H9 (cell line): ENCODE results near the gene JAKMIP1. TPM values are rescaled to one million over a fixed set of nuclear protein-coding genes. Genes with fewer than 3 reads are reported as not detected.

Experiments
- DNase-seq: peaks from one replicate; pipeline ENCODE4 v3.0.0-alpha.2; 2017
- H2AFZ ChIP-seq: one replicate; pipeline ENCODE4 v1.6.1; 2013; ENCODE audit warnings: mild to moderate bottlenecking, low read length, control low read depth, moderate library complexity
- H2AK5ac ChIP-seq: 2 replicates; pipeline ENCODE4 v1.6.1; 2013; ENCODE audit warnings: low read length, control low read depth, mixed read lengths; ENCODE audit not compliant: insufficient read length
- H2BK120ac ChIP-seq: one replicate; pipeline ENCODE4 v1.6.1; 2013; ENCODE audit warnings: low read depth, mild to moderate bottlenecking, low read length, control low read depth, inconsistent platforms; ENCODE audit not compliant: poor library complexity, severe bottlenecking
- H2BK12ac ChIP-seq: 2 replicates; pipeline ENCODE4 v1.6.1; 2013; ENCODE audit warnings: low read length, control low read depth, mixed read lengths, low read depth; ENCODE audit not compliant: insufficient read length
- H2BK15ac ChIP-seq: 2 replicates; pipeline ENCODE4 v1.6.1; 2013; ENCODE audit warnings: low read depth, low read length, control low read depth
- H2BK20ac ChIP-seq: one replicate; pipeline ENCODE4 v1.6.1; 2013; ENCODE audit warnings: low read depth, mild to moderate bottlenecking, low read length, control low read depth, inconsistent platforms; ENCODE audit not compliant: poor library complexity, severe bottlenecking
- H2BK5ac ChIP-seq: 2 replicates; pipeline ENCODE4 v1.6.1; 2013; ENCODE audit warnings: low read length, control low read depth, mixed read lengths; ENCODE audit not compliant: insufficient read length
- H3K14ac ChIP-seq: 2 replicates; pipeline ENCODE4 v1.6.1; 2013; ENCODE audit warnings: low read length, control low read depth; ENCODE audit not compliant: insufficient read depth
- H3K18ac ChIP-seq: 2 replicates; pipeline ENCODE4 v1.6.1; 2013; ENCODE audit warnings: low read depth, mild to moderate bottlenecking, mixed read lengths, low read length, control low read depth; ENCODE audit not compliant: insufficient read length
- H3K23ac ChIP-seq: 2 replicates; pipeline ENCODE4 v1.6.1; 2013; ENCODE audit warnings: low read length, control low read depth, mixed read lengths, low read depth; ENCODE audit not compliant: insufficient read length
- H3K23me2 ChIP-seq: 2 replicates; pipeline ENCODE4 v1.6.1; 2013; ENCODE audit warnings: low read depth, mild to moderate bottlenecking, mixed read lengths, low read length, control low read depth; ENCODE audit not compliant: insufficient read length, poor library complexity, severe bottlenecking
- H3K27ac ChIP-seq: 2 replicates; pipeline ENCODE4 v1.5.1; 2013; ENCODE audit warnings: low read length, control low read depth, mixed read lengths, low read depth; ENCODE audit not compliant: insufficient read length
- H3K27me3 ChIP-seq: 2 replicates; pipeline ENCODE4 v1.6.1; 2013; ENCODE audit warnings: low read length, control low read depth, inconsistent platforms; ENCODE audit not compliant: insufficient read depth
- H3K4ac ChIP-seq: 2 replicates; pipeline ENCODE4 v1.6.1; 2013; ENCODE audit warnings: low read depth, mild to moderate bottlenecking, control low read depth, inconsistent platforms, low read length, moderate library complexity
- H3K4me1 ChIP-seq: 2 replicates; pipeline ENCODE4 v1.6.1; 2013; ENCODE audit warnings: low read length, control low read depth, inconsistent platforms; ENCODE audit not compliant: insufficient read depth
- H3K4me2 ChIP-seq: 2 replicates; pipeline ENCODE4 v1.6.1; 2013; ENCODE audit warnings: low read length, control low read depth, mixed read lengths; ENCODE audit not compliant: insufficient read length, insufficient read depth
- H3K56ac ChIP-seq: 2 replicates; pipeline ENCODE4 v1.6.1; 2013; ENCODE audit warnings: low read depth, mild to moderate bottlenecking, mixed read lengths, low read length, control low read depth; ENCODE audit not compliant: insufficient read length
- H3K79me1 ChIP-seq: 2 replicates; pipeline ENCODE4 v1.6.1; 2013; ENCODE audit warnings: low read depth, mild to moderate bottlenecking, moderate library complexity, low read length, control low read depth, inconsistent platforms; ENCODE audit not compliant: insufficient read depth, poor library complexity, severe bottlenecking
- H3K79me2 ChIP-seq: 2 replicates; pipeline ENCODE4 v1.6.1; 2013; ENCODE audit warnings: low read length, control low read depth, inconsistent platforms; ENCODE audit not compliant: insufficient read depth
- H3K9ac ChIP-seq: 2 replicates; pipeline ENCODE4 v1.6.1; 2013; ENCODE audit warnings: low read length, control low read depth, mixed read lengths; ENCODE audit not compliant: insufficient read length; ENCODE audit errors: extremely low read depth
- H3K9me3 ChIP-seq: one replicate; pipeline ENCODE4 v1.6.1; 2013; ENCODE audit warnings: low read depth, low read length, inconsistent platforms; ENCODE audit not compliant: control insufficient read depth
- H3T11ph ChIP-seq: one replicate; pipeline ENCODE4 v1.6.1; 2013; ENCODE audit warnings: mild to moderate bottlenecking, low read length, control low read depth, inconsistent platforms
- H4K20me1 ChIP-seq: one replicate; pipeline ENCODE4 v1.6.1; 2013; ENCODE audit not compliant: control insufficient read depth, insufficient read length, insufficient read depth
- H4K5ac ChIP-seq: 2 replicates; pipeline ENCODE4 v1.6.1; 2013; ENCODE audit warnings: low read depth, mild to moderate bottlenecking, mixed read lengths, low read length, control low read depth; ENCODE audit not compliant: insufficient read length
- H4K8ac ChIP-seq: replicated peaks from 2 replicates; pipeline ENCODE4 v1.6.1; 2013; ENCODE audit warnings: low read length, control low read depth, mixed read lengths, low read depth; ENCODE audit not compliant: insufficient read length
- H4K91ac ChIP-seq: 2 replicates; pipeline ENCODE4 v1.6.1; 2013; ENCODE audit warnings: low read depth, mild to moderate bottlenecking, moderate library complexity, mixed read lengths, low read length, control low read depth; ENCODE audit not compliant: insufficient read length
- H3K27ac Mint-ChIP-seq, 3 experiments: 2 replicates in 2 of 3; 3 replicates in 1 of 3; pipeline ENCODE4 v1.8.0; 2020 to 2021; ENCODE audit warnings: mixed read lengths in 3 of 3, mild to moderate bottlenecking in 1 of 3, moderate library complexity in 1 of 3
- H3K27me3 Mint-ChIP-seq: 2 replicates; pipeline ENCODE4 v1.8.0; 2021; ENCODE audit warnings: low read depth, mild to moderate bottlenecking, moderate library complexity, mixed read lengths
- H3K36me3 Mint-ChIP-seq, 3 experiments: 2 replicates in 2 of 3; 3 replicates in 1 of 3; pipeline ENCODE4 v1.8.0; 2020 to 2021; ENCODE audit warnings: low read depth in 3 of 3, mixed read lengths in 3 of 3; ENCODE audit not compliant: insufficient read depth in 1 of 3
- H3K4me1 Mint-ChIP-seq, 2 experiments: 2 replicates each; pipeline ENCODE4 v1.8.0; 2020; ENCODE audit warnings: mixed read lengths in 2 of 2
- H3K4me3 Mint-ChIP-seq, 2 experiments: 2 replicates in 1 of 2; 3 replicates in 1 of 2; pipeline ENCODE4 v1.8.0; 2020 to 2021; ENCODE audit warnings: mild to moderate bottlenecking in 2 of 2, mixed read lengths in 2 of 2, moderate library complexity in 1 of 2
- H3K9me3 Mint-ChIP-seq, 2 experiments: 2 replicates in 1 of 2; 3 replicates in 1 of 2; pipeline ENCODE4 v1.8.0; 2020; ENCODE audit warnings: mild to moderate bottlenecking in 2 of 2, mixed read lengths in 2 of 2, moderate library complexity in 1 of 2
- WGBS: extraction: QIAGEN DNeasy Blood & Tissue Kit; methylation state at CpG from one replicate; pipeline ENCODE4 v1.1.7; 2013; ENCODE audit warnings: missing lambda C conversion rate, low lambda C conversion rate, mixed read lengths; ENCODE audit not compliant: insufficient read length; ENCODE audit errors: extremely low coverage; 5-methylcytosine and 5-hydroxymethylcytosine counted together
- total RNA-seq: library from RNA; stranded (reverse); gene quantifications from 2 replicates; pipeline ENCODE4 v1.2.1, GENCODE V29; 2021
- TF ChIP-seq, protein P1 (sequence below): fragments of 200-600 bp; sonication (generic); conservative IDR thresholded peaks from 3 replicates; pipeline ENCODE4 v1.8.0; 2021; ENCODE audit warnings: antibody characterized with exemption, mild to moderate bottlenecking

JAKMIP1 gene
- total RNA-seq, 1 experiment from 2014 or later: 1.5 TPM

DNA sequence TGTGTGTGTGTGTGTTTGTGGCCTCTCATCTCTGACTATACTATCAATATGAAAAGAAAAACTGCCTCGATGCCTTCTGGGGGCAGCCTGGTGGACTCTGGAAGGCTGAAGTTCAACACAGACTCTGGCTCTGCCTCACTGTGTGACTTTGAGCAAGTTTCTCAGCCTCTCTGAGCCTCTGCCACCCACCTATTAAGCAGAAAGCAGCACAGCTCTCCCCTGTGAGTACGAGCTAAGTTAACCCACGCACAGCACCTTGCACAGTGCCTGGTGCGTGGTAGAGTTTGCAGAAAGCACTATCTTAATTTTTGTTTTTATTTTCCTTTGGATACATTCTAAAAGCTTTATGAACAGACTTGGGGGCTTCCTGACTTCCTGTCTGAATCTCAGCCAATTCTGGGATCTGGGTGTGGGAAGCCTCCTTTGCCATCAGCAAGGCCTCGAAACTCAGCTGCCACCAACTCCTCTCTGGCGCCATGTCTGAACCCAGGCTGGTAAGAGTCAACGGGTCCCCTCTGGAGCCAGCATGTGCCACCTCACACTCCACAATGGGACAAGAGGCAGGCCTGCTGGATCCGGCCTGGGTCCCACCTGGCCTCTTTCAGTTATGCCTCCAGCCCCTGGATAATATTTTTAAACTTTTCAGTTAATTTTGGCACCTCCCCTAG, 57.3 kb downstream of the JAKMIP1 start:
- no peaks in the 10 kb centered on the region for H3K4me1 ChIP-seq
- H2BK120ac ChIP-seq: no peak overlapping the region
- no peak overlapping the region for H3K18ac ChIP-seq
- H2BK12ac ChIP-seq: no peak overlapping the region
- no peak overlapping the region for H2AK5ac ChIP-seq
- no peak overlapping the region for H2BK15ac ChIP-seq
- H3K4me1 Mint-ChIP-seq: peaks cover 4% of the 10 kb centered on the region in 2 experiments; a peak in 3 of 4 replicates
- H3T11ph ChIP-seq: no peak overlapping the region
- peak overlapping the region in 1 of 3 experiments; percentile 39; a peak in 2 of 7 replicates for H3K27ac Mint-ChIP-seq
- no peak overlapping the region for H2BK20ac ChIP-seq
- no peak overlapping the region for H3K4me2 ChIP-seq
- TF ChIP-seq, protein P1, sequence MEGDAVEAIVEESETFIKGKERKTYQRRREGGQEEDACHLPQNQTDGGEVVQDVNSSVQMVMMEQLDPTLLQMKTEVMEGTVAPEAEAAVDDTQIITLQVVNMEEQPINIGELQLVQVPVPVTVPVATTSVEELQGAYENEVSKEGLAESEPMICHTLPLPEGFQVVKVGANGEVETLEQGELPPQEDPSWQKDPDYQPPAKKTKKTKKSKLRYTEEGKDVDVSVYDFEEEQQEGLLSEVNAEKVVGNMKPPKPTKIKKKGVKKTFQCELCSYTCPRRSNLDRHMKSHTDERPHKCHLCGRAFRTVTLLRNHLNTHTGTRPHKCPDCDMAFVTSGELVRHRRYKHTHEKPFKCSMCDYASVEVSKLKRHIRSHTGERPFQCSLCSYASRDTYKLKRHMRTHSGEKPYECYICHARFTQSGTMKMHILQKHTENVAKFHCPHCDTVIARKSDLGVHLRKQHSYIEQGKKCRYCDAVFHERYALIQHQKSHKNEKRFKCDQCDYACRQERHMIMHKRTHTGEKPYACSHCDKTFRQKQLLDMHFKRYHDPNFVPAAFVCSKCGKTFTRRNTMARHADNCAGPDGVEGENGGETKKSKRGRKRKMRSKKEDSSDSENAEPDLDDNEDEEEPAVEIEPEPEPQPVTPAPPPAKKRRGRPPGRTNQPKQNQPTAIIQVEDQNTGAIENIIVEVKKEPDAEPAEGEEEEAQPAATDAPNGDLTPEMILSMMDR: no peak
- H3K79me1 ChIP-seq: no peaks in the 10 kb centered on the region
- H4K8ac ChIP-seq: no peak overlapping the region
- no peak overlapping the region for H3K4ac ChIP-seq
- H3K9me3 ChIP-seq: no peaks in the 10 kb centered on the region
- H3K23ac ChIP-seq: no peak overlapping the region
- H2AFZ ChIP-seq: no peak overlapping the region
- H3K27me3 ChIP-seq: no peaks in the 10 kb centered on the region
- H2BK5ac ChIP-seq: no peak overlapping the region
- H4K91ac ChIP-seq: no peak overlapping the region
- H3K79me2 ChIP-seq: no peaks in the 10 kb centered on the region
- no peak for DNase-seq
- no peak overlapping the region for H3K4me3 Mint-ChIP-seq
- H3K23me2 ChIP-seq: no peaks in the 10 kb centered on the region
- H3K56ac ChIP-seq: no peak overlapping the region
- WGBS: no CpG with 5 or more reads among the region's 8 CpGs
- H3K9me3 Mint-ChIP-seq: no peaks in the 10 kb centered on the region
- H3K14ac ChIP-seq: no peak overlapping the region
- no peaks in the 10 kb centered on the region; the same call in 1 of the 2 replicates for H3K27me3 Mint-ChIP-seq
- no peak overlapping the region for H3K9ac ChIP-seq
- no peak overlapping the region for H4K5ac ChIP-seq
- H3K36me3 Mint-ChIP-seq: peaks cover 0 to 4% (median 0%) of the 10 kb centered on the region in 3 experiments; a peak in 2 of 7 replicates
- H4K20me1 ChIP-seq: no peaks in the 10 kb centered on the region
- no peak overlapping the region for H3K27ac ChIP-seq
